GM12891 (cell line): ENCODE measurements around the gene MAD1L1.

ENCODE experiments used
- POLR2AphosphoS5 ChIP-seq: IDR thresholded peaks from 2 replicates; pipeline ENCODE4 v1.6.1; 2011; ENCODE audit warnings: low read depth, low read length, control low read depth
- TAF1 ChIP-seq: IDR thresholded peaks from 2 replicates; pipeline ENCODE4 v1.6.1; 2011; ENCODE audit warnings: low read depth, low read length, control low read depth

- TF ChIP-seq TAF1 (no peak), POLR2AphosphoS5 (no peak)
These were observed 199.1 kb downstream of the MAD1L1 start for GRCh38 chr7:2033586-2034135.
